GM10266 (cell line): ENCODE results near the gene KRTCAP2.
"Not testable (repeated sequence)": the region's sequence is repeated elsewhere in the genome, so short reads cannot be mapped to it uniquely, and the experiment has no call there.

Source experiments
- DNase-seq: peaks from one replicate; pipeline ENCODE4 v3.0.0; 2012; ENCODE audit errors: extremely low spot score
- TF ChIP-seq, protein P1 (sequence below): IDR thresholded peaks from 2 replicates; pipeline ENCODE4 v1.5.1; 2012; ENCODE audit warnings: mild to moderate bottlenecking, low read depth; ENCODE audit not compliant: control insufficient read depth, insufficient read depth; ENCODE audit errors: missing control alignments

KRTCAP2 gene

DNA sequence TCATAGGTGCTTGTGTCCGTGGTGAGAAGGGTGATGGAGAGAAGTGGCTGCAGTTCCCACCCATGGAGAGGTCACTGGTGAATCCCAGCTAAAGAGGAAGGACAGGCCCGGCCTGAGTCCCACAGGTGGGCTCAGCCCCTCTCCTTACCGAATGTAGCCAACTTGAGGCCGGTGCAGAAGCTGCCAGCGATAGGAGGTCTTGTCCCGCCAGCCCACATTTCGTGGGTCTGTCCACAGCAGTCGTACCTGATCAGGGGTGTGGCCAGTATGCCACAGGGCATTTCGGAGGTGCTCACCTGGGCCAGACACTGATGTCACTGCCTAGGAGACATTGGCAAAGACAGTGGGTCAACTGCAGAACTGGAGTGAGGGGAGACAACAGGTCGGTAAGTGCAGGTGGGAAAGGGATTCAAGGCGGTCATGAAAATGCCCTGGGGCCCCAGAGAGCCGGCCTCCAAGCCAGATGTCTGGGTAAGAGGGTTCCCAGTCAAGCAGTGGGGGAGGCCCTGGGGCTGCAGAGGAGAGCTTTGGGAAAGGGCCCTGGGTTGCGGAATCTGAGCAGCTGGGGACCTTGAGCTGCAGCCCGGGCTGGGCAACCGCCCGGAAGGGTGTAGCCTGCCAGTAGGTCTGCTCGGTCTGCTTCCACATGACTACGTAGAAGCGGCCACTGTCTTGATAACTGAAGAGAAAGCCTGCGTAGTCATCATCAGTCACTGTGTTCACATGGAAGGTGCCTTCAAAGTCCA, 24.0 kb upstream of the KRTCAP2 start:
- TF ChIP-seq, protein P1, sequence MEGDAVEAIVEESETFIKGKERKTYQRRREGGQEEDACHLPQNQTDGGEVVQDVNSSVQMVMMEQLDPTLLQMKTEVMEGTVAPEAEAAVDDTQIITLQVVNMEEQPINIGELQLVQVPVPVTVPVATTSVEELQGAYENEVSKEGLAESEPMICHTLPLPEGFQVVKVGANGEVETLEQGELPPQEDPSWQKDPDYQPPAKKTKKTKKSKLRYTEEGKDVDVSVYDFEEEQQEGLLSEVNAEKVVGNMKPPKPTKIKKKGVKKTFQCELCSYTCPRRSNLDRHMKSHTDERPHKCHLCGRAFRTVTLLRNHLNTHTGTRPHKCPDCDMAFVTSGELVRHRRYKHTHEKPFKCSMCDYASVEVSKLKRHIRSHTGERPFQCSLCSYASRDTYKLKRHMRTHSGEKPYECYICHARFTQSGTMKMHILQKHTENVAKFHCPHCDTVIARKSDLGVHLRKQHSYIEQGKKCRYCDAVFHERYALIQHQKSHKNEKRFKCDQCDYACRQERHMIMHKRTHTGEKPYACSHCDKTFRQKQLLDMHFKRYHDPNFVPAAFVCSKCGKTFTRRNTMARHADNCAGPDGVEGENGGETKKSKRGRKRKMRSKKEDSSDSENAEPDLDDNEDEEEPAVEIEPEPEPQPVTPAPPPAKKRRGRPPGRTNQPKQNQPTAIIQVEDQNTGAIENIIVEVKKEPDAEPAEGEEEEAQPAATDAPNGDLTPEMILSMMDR: no peak
- no peak for DNase-seq

DNA sequence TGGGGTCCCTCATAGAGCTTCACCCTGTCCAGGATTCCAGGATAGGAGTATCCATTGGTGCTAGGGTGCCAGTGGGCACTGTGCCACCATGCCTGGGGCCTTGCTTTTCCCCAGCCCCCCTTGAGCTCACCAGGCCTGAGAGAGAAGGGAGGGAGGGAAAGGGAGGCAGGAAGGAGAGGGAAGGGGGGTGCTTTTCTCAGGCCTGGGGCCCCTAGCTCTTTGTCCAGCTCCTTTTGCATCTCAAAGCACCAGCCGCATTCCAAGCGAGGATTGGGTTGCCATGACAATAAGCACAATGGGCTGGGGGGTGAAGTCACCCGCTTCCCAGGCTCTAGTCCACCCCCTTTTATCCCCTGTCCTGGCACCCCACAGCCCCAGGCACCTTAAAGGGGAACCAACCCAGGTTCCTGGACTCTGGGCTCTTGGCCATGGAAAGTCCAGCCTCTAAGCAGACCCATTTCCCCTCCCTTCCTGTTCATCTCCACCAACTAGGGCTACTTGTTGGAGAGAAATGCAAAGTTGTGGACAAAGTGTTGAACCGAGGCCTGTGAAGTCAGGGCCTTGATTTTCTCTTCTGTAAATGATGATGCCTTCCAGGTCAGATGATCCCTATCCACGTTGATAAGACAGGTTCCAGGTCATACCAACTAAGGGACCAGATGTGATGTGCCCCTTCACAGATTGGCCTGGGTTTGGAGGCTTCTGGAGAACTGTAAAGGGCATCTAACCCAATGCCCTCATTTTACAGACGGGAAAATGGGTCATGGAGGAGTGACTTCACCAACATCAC, 23.2 kb upstream of the KRTCAP2 start:
- TF ChIP-seq, protein P1: no peak
- no peak for DNase-seq

DNA sequence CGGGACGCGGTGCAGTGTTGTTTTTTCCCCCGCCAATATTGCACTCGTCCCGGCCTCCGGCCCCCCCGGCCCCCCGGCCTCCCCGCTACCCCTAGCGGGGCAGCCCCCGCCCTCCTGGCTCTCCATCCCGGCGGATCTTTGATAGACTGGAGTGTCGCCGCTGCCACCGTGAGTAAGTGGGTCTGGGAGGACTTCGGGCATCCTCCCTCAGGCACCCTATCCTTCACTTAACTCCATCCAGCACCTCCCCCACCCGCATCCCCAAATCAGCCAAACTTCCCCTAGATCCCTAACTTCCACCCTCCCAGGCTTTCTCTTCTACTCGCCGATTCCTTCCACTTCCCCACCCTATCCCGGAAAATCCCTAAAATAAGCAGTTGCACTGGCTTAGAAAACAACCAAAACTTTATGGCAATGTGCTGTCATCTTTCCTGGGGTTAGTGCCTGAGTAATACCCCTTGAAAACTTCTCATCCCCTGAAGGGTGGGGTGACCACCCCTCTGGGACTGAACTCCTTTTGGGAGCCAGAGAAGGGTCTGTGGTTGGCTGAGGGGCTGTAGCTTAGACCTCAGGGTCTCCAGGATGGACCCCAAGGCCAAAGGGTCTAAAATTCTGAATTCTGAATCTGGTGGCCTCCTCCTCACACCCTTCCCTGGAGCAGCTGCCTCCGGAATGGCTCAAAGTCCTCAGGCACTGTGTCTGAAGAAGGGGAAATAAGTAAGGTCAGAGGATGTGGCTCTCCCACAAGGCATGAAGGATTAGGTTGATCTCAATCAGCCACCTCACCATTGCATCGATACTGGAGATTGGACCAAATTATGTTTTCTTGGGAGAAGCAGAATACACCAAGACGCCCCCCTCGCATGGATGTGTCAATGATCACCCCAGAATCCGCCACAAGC, 22.3 kb upstream of the KRTCAP2 start:
- no peak for DNase-seq
- TF ChIP-seq, protein P1: no peak

DNA sequence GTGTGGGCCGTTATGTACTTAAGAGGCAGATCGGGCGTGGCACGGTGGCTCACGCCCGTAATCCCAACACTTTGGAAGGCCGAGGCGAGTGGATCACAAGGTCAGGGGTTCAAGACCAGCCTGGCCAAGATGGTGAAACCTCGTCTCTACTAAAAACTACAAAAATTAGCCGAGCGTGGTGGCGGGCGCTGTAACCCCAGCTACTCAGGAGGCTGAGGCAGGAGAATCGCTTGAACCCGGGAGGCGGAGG, 20.8 kb upstream of the KRTCAP2 start:
- DNase-seq: not testable (repeated sequence)

DNA sequence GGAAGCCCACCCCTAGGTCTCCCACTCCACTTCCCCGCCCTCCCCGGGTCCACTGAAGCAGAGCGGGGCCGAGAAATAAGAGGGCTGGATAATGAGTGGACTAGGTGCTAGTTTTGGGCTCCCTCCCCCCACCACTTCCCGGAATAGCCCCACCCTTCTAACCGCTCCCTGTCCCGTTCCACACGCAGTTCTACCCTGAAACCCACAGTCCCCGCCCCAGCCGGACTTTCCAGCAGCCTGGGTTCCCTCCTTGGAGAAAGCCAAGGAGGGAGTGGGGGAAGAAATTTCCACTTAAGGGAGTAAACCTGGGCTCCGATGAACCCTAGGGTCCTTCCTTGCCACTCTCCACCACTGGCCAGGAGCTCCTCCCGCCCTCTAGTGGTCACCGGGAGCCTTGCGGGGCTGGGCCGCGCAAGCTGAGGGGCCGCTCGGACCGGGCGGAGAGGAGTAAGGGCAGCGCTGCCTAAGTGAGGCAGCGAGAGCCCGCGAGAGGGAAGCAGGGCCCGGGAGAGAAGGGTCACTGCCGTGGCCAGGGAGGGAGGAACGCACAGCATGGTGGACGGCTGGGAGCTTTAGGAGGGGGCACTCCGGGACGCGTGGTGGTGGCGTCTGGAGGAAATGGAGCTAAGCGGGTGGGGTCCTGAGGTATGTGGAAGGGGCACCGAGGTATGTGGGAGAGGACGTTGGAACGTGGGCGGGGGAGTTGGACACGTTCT, 20.3 kb upstream of the KRTCAP2 start:
- TF ChIP-seq, protein P1: peak; percentile 96
- peak; percentile 91 for DNase-seq

DNA sequence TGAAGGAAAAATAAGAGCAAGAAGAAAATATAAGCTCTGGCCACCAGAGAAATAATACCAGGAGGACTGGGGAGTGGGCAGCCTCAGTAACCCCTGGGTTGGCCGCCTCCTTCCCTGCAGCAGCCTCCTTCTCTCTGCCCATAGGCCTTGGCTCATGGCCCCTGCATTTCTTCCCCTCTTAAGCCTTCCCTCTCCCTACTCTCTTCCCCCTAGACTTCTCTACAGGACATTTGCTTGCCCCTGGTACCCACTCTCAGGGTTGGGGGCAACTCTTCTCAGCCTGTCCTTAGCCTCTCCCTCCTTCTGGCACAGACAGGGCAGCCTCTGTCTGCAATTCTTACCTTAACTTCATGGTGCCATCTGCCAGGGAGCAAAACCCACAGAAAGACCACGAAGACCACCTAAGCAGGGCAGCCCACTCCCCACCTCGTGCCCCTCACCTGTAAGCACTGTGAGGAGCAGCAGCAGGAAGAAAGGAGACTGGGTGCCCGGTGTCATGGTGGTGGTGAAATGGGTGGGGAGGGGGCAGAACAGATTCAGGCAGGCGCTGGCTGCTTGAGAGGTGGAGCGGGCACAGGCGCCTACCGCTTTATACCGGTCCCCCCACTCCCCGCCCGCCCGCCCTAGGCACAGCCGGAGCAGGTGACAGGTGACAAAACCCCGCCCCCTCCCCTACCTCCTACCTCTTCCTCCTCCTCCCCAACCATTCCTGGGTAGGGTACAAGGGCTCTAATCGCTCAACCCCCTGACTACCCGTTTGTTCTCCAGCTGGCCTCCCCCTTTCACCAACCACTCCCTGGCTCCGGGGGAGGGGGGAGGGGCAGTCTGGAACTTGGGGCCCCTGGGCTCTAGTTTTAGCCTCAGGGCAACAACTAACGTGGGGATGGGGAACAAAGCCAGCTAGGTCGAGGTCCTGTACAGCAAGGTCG, 19.5 kb upstream of the KRTCAP2 start:
- no peak for DNase-seq
- TF ChIP-seq, protein P1: no peak
